Activated T-cell treated with anti-CD3 and anti-CD28 coated beads, Interleukin-2, amount 50 U/mL, for 72 hours (primary cell): ENCODE data around the gene CEP290. TPM values are rescaled to one million over a fixed set of nuclear protein-coding genes. Genes with fewer than 3 reads are reported as not detected.

Source experiments
- ATAC-seq, 2 donors: fragments of 150-1000 bp; cut with Tn5 transposase; replicated peaks in 1 of 2; 2 replicates each; pipeline ENCODE4 v1.10.0; 2021; ENCODE audit warnings: moderate library complexity in 2 of 2, mild to moderate bottlenecking in 1 of 2
- DNase-seq, 2 donors: peaks; one replicate each; pipeline ENCODE4 v3.0.0; 2021 to 2022; ENCODE audit warnings: mixed read lengths in 1 of 2
- H3K27ac Mint-ChIP-seq: one replicate; pipeline ENCODE4 v1.8.0; 2022; ENCODE audit warnings: mild to moderate bottlenecking, moderate library complexity, mixed read lengths
- H3K27me3 Mint-ChIP-seq: one replicate; pipeline ENCODE4 v1.8.0; 2022; ENCODE audit warnings: low read depth, mixed read lengths
- H3K36me3 Mint-ChIP-seq, 2 donors: one replicate each; pipeline ENCODE4 v1.8.0; 2022; ENCODE audit warnings: mixed read lengths in 2 of 2, mild to moderate bottlenecking in 1 of 2; ENCODE audit not compliant: insufficient read depth in 2 of 2
- H3K4me1 Mint-ChIP-seq: one replicate; pipeline ENCODE4 v1.8.0; 2022; ENCODE audit warnings: low read depth, mixed read lengths
- H3K4me3 Mint-ChIP-seq, 2 donors: one replicate each; pipeline ENCODE4 v1.8.0; 2022; ENCODE audit warnings: mild to moderate bottlenecking in 2 of 2, mixed read lengths in 2 of 2, moderate library complexity in 2 of 2
- H3K9me3 Mint-ChIP-seq, 2 donors: one replicate each; pipeline ENCODE4 v1.8.0; 2022; ENCODE audit warnings: mixed read lengths in 2 of 2
- total RNA-seq, 2 donors: library from RNA; stranded (reverse); gene quantifications; one replicate each; pipeline ENCODE4 v1.2.3, GENCODE V29; 2022

The CEP290 gene
- total RNA-seq = 10 to 100 TPM; 14.1 to 14.3 TPM

GRCh38 chr12:88141774-88142609 lies at the start of gene CEP290, which contains the start of gene TMTC3:
Gene CEP290 (minus strand): TSS chr12:88142088. CDS start chr12:88141307, 781 bp downstream.
Gene TMTC3 (plus strand): TSS chr12:88142307. CDS start chr12:88148316, 6,009 bp downstream.
- peak; percentile 91 to 94 for DNase-seq
- peak; percentile 97 for ATAC-seq
- Mint-ChIP-seq H3K27me3 (no peaks in the 10 kb centered on the region), H3K4me3 (peak within 1 kb of the TSS; percentile 95 to 97), H3K36me3 (peaks cover 8 to 16% of the 10 kb centered on the region in 2 donors), H3K4me1 (peaks cover 33% of the 10 kb centered on the region), H3K9me3 (no peaks in the 10 kb centered on the region), H3K27ac (peak within 1 kb of the TSS; percentile 91)

GRCh38 chr12:88188180-88188579 lies 46.3 kb upstream of the CEP290 start:
- peaks cover 3 to 5% of the 10 kb centered on the region in 2 donors for H3K36me3 Mint-ChIP-seq

GRCh38 chr12:88187571-88187970 lies 45.7 kb upstream of the CEP290 start:
- H3K27me3 Mint-ChIP-seq = no peaks in the 10 kb centered on the region
- peaks cover 3 to 5% of the 10 kb centered on the region in 2 donors for H3K36me3 Mint-ChIP-seq
- H3K4me1 Mint-ChIP-seq = no peaks in the 10 kb centered on the region
- no peak overlapping the region for H3K4me3 Mint-ChIP-seq
- no peaks in the 10 kb centered on the region for H3K9me3 Mint-ChIP-seq
- ATAC-seq (no peak), DNase-seq (no peak)
- H3K27ac Mint-ChIP-seq = no peak overlapping the region

More at GRCh38 chr12:88188180-88188579, 46.3 kb upstream of the CEP290 start:
- ATAC-seq (no peak), DNase-seq (no peak)
- Mint-ChIP-seq H3K9me3 (no peaks in the 10 kb centered on the region), H3K27me3 (no peaks in the 10 kb centered on the region), H3K27ac (no peak overlapping the region), H3K4me3 (no peak overlapping the region), H3K4me1 (no peaks in the 10 kb centered on the region)

GRCh38 chr12:88185988-88186387 lies 44.1 kb upstream of the CEP290 start:
- H3K4me3 Mint-ChIP-seq = no peak overlapping the region
- no peak overlapping the region for H3K27ac Mint-ChIP-seq
- H3K36me3 Mint-ChIP-seq = peaks cover 5 to 8% of the 10 kb centered on the region in 2 donors
- DNase-seq (no peak), ATAC-seq (no peak)
- no peaks in the 10 kb centered on the region for H3K27me3 Mint-ChIP-seq
- H3K4me1 Mint-ChIP-seq = no peaks in the 10 kb centered on the region
- no peaks in the 10 kb centered on the region for H3K9me3 Mint-ChIP-seq

GRCh38 chr12:88185279-88185678 lies 43.4 kb upstream of the CEP290 start:
- H3K4me1 Mint-ChIP-seq = no peaks in the 10 kb centered on the region
- no peaks in the 10 kb centered on the region for H3K9me3 Mint-ChIP-seq
- H3K36me3 Mint-ChIP-seq = peaks cover 5 to 10% of the 10 kb centered on the region in 2 donors
- no peaks in the 10 kb centered on the region for H3K27me3 Mint-ChIP-seq
- no peak for ATAC-seq
- H3K27ac Mint-ChIP-seq = no peak overlapping the region
- no peak for DNase-seq
- H3K4me3 Mint-ChIP-seq = no peak overlapping the region

- no peak overlapping the region for H3K27ac Mint-ChIP-seq
- no peaks in the 10 kb centered on the region for H3K27me3 Mint-ChIP-seq
- H3K4me1 Mint-ChIP-seq = no peaks in the 10 kb centered on the region
- no peaks in the 10 kb centered on the region for H3K9me3 Mint-ChIP-seq
- DNase-seq (no peak), ATAC-seq (no peak)
- peaks cover 5 to 14% of the 10 kb centered on the region in 2 donors for H3K36me3 Mint-ChIP-seq
- no peak overlapping the region for H3K4me3 Mint-ChIP-seq
These were observed 42.3 kb upstream of the CEP290 start for GRCh38 chr12:88184196-88184595.

- DNase-seq = no peak
- Mint-ChIP-seq H3K4me1 (no peaks in the 10 kb centered on the region), H3K27ac (no peak overlapping the region), H3K4me3 (no peak overlapping the region), H3K9me3 (no peaks in the 10 kb centered on the region), H3K36me3 (peaks cover 5 to 17% of the 10 kb centered on the region in 2 donors), H3K27me3 (no peaks in the 10 kb centered on the region)
- ATAC-seq = no peak
These were observed 40.5 kb upstream of the CEP290 start for GRCh38 chr12:88182416-88182815.

GRCh38 chr12:88181881-88182280 lies 40.0 kb upstream of the CEP290 start:
- H3K4me1 Mint-ChIP-seq = no peaks in the 10 kb centered on the region
- H3K27ac Mint-ChIP-seq = no peak overlapping the region
- H3K27me3 Mint-ChIP-seq = no peaks in the 10 kb centered on the region
- peaks cover 7 to 17% of the 10 kb centered on the region in 2 donors for H3K36me3 Mint-ChIP-seq
- H3K4me3 Mint-ChIP-seq = no peak overlapping the region
- no peak for ATAC-seq
- no peaks in the 10 kb centered on the region for H3K9me3 Mint-ChIP-seq
- no peak for DNase-seq

- Mint-ChIP-seq H3K9me3 (no peaks in the 10 kb centered on the region), H3K27me3 (no peaks in the 10 kb centered on the region), H3K4me3 (no peak overlapping the region), H3K27ac (no peak overlapping the region), H3K36me3 (peaks cover 9 to 27% of the 10 kb centered on the region in 2 donors), H3K4me1 (no peaks in the 10 kb centered on the region)
- ATAC-seq = no peak
- DNase-seq = no peak
These were observed 37.6 kb upstream of the CEP290 start for GRCh38 chr12:88179436-88180014.

GRCh38 chr12:88175544-88175943 lies 33.7 kb upstream of the CEP290 start:
- H3K36me3 Mint-ChIP-seq = peaks cover 11 to 28% of the 10 kb centered on the region in 2 donors

GRCh38 chr12:88172844-88173407 lies 31.0 kb upstream of the CEP290 start:
- peaks cover 0 to 1% of the 10 kb centered on the region in 2 donors for H3K9me3 Mint-ChIP-seq
- H3K27ac Mint-ChIP-seq = no peak overlapping the region
- no peaks in the 10 kb centered on the region for H3K4me1 Mint-ChIP-seq
- no peaks in the 10 kb centered on the region for H3K27me3 Mint-ChIP-seq
- no peak for ATAC-seq
- peaks cover 12 to 22% of the 10 kb centered on the region in 2 donors for H3K36me3 Mint-ChIP-seq
- no peak overlapping the region for H3K4me3 Mint-ChIP-seq
- no peak for DNase-seq

More at GRCh38 chr12:88175544-88175943, 33.7 kb upstream of the CEP290 start:
- H3K4me3 Mint-ChIP-seq = no peak overlapping the region
- H3K9me3 Mint-ChIP-seq = no peaks in the 10 kb centered on the region
- DNase-seq (no peak), ATAC-seq (no peak)
- no peaks in the 10 kb centered on the region for H3K27me3 Mint-ChIP-seq
- H3K27ac Mint-ChIP-seq = no peak overlapping the region
- H3K4me1 Mint-ChIP-seq = no peaks in the 10 kb centered on the region

- no peak for DNase-seq
- H3K4me1 Mint-ChIP-seq = no peaks in the 10 kb centered on the region
- H3K27ac Mint-ChIP-seq = no peak overlapping the region
- H3K27me3 Mint-ChIP-seq = no peaks in the 10 kb centered on the region
- H3K4me3 Mint-ChIP-seq = no peak overlapping the region
- peaks cover 4 to 23% of the 10 kb centered on the region in 2 donors for H3K36me3 Mint-ChIP-seq
- no peak for ATAC-seq
- peaks cover 0 to 3% of the 10 kb centered on the region in 2 donors for H3K9me3 Mint-ChIP-seq
These were observed 25.5 kb upstream of the CEP290 start for GRCh38 chr12:88167384-88167783.

- Mint-ChIP-seq H3K36me3 (peaks cover 4 to 23% of the 10 kb centered on the region in 2 donors), H3K4me3 (no peak overlapping the region), H3K9me3 (peaks cover 0 to 3% of the 10 kb centered on the region in 2 donors), H3K27me3 (no peaks in the 10 kb centered on the region), H3K4me1 (no peaks in the 10 kb centered on the region), H3K27ac (no peak overlapping the region)
- no peak for ATAC-seq
- no peak for DNase-seq
These were observed 24.3 kb upstream of the CEP290 start for GRCh38 chr12:88166179-88166578.
